NCI-H2227 (cell line): ENCODE measurements around the gene EXOC4.

Experiments
- DNase-seq: peaks from one replicate; lab custom pipeline; 2025; ENCODE audit not compliant: unreplicated experiment; lab: John Stamatoyannopoulos, UW

Gene EXOC4

GRCh38 chr7:133482599-133482998, 229.7 kb downstream of the EXOC4 start:
- no peak for DNase-seq

- no peak for DNase-seq
Measured at GRCh38 chr7:133484086-133484485, 231.2 kb downstream of the EXOC4 start.

DNA sequence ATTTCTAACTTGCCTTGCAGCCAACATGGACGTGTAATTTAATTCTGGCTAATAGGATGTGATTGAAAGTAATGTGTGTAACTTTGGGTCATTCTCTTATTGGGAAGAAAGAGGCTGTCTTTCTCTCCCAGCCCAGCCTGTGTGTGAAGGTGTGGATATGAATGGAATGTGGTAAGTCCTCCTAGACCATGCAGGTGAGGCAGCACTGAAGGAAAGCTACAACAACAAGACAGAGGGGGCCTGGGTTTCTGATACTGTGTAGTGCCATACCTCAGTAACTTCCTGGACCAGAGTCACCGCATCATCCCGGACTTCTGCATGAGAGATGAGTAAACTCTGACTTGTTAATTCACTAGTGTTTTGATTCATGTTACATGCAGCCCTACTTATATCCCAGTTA, 237.0 kb downstream of the EXOC4 start:
- no peak for DNase-seq

- DNase-seq: no peak
Measured at GRCh38 chr7:133491201-133491691, 238.4 kb downstream of the EXOC4 start.

DNA sequence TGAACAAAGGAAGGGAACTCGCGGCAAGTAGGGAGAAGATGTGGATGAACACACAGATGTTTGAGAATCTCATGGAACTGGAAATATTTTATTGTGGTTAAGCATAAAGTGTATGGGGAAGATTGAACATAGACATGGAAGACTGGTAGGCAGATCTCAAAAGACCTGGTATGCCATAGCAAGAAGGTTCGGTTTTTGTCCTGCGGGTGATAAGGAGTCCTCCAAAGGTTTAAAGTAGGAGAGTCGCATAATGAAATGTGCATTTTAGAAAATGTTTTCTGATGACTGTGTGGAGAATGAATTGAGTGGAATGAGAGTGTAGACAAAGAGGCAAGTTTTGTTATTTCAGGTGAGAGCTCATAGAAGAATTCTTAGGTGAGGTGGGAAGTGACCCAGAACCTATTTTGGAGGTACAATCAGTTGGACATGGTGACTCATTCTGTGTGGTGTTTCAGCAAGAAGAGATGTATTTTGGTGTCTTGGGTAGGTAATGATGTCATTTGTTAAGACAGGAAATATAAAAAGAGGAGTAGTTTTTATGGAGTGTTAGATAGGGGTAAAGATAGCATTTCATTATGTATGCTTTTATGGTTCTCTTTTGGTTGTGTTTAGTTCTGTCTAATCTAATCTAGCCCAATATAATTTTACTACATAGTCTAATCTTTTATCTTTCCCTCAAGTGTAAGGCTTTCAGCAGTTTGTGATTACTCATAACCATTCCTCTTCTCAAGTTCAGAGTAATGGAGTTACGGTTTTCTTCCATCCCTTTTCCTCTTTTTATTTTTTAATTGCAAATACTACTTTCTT, 239.2 kb downstream of the EXOC4 start:
- DNase-seq: no peak

DNA sequence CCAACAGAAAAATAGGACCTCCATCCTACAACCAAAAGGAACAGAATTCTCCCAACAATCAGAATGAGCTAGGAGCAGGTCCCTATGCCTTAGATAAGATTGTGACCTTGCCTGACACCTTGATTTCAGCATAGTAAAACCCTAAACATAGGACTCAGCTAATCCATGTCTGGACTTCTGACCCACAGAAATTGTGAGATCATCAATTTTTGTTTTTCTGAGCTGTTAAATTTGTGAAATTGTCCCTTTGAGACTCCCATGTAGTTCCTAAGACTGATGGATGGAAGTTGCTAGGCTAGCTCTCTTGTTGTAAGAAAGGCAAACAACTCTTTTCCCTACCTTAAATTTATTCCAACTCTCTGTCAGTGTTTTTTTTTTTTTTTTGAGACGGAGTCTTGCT, 244.2 kb downstream of the EXOC4 start:
- DNase-seq: no peak

GRCh38 chr7:133501771-133502170, 248.9 kb downstream of the EXOC4 start:
- no peak for DNase-seq

- no peak for DNase-seq
Measured at GRCh38 chr7:133502498-133502897, 249.6 kb downstream of the EXOC4 start.

GRCh38 chr7:133502972-133503371, 250.1 kb downstream of the EXOC4 start:
- no peak for DNase-seq

DNA sequence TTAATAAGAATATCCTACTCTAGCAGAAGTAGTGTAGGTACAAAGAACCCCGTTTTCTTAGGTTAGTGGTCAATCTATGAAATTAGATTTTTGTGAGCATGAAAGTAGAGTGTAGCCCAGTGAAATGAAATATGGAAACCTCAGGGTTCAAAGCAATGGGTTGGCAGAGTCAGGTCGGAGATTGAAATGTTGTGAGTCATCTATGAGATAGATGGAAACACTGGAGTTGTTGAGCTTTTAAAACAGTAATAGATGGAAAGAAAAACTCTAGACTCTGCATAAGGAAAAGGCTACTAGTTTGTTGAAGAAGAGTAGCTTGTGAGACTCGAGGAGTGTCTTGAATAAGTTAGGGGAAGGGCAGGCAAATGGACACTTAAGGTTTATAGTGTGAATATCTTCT, 251.9 kb downstream of the EXOC4 start:
- DNase-seq: no peak

GRCh38 chr7:133509822-133510221, 256.9 kb downstream of the EXOC4 start:
- no peak for DNase-seq

DNA sequence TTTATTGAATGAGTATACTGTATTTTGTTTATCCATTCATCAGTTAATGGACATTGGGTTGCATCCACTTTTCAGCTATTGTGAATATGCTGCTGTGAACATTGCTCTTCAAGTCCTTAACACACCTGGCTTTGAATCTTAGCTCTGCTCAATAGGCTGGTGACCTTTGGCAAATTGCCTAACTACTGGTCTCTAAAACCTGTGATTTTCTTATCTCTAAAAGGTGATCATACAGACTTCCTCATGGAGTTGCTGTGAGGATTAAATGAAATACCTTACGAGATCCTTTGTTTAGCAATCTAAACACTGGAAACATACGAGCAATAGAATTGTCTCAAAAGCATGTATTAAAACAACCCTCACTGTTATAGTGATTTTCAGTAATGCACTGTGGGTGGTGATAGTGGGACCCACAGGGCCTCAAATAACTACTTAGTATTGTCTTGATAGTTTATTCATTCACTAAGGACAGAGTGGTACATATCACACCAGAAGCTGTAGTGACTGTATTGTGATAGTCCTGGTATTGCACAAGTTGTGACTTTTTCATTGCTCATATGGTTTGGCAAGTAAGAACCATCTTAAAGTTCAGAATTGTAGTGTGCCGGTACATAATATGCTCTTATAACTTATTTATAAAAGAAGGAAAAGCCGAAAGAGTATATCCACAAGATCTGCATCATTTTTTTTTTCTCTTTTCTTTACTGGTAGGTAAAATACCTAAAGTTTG, 257.6 kb downstream of the EXOC4 start:
- peak; percentile 84 for DNase-seq

DNA sequence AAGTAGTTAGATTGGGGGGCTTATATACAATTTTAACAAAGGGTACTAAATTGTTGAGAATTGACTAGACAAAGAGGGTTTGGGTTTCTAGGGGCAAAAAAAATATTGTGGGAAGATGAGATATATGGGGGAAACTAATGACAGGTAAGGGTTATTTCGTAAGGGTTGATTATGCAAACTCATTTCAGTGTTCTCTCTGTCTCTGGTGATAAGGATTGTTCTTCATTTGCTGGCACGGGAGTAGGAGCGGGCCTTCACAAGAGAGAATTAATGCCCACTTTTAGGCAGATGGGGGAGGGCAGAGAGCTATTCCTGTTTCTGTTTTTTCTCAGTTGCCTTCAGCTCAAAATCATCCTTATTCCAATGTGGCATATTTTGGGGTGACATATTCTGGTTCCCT, 258.4 kb downstream of the EXOC4 start:
- no peak for DNase-seq

DNA sequence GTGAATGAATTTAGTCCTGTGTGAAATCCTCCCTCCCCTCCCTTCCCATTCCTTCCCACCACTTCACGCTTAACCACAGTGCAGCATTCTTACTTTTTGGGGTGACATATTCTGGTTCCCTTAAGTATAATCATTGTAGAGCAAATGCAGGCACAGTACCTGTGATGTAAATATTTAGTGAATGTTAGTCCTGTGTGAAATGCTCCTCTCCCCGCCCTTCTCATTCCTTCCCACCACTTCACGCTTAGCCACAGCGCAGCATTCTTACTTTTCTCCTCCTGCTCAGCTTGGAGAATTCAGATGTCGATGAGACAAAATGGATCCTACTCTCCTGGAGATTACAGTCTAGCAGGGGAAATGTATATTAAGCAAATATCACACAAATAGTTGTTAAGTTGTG, 258.8 kb downstream of the EXOC4 start:
- DNase-seq: no peak

- DNase-seq: no peak
Measured at GRCh38 chr7:133512560-133512959, 259.7 kb downstream of the EXOC4 start.

DNA sequence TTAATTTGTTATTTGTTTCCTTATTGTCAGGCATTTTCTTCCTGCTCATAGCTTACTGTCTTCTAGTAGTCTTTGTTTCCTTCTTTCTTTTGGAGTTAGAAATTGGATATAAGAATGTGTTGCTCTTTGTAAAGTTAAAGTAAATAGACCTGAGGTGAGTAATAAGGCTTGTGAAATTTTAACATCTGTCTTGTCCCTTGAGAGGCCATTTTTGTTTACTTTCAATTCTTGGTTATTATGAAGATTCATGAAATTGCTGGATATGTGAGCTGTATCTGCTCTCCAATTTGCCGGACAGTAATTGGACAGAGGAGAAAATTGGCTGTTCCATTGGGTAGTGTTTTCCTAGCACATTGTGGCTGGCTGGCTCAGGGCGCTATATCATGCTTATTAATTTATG, 260.7 kb downstream of the EXOC4 start:
- DNase-seq: no peak

DNA sequence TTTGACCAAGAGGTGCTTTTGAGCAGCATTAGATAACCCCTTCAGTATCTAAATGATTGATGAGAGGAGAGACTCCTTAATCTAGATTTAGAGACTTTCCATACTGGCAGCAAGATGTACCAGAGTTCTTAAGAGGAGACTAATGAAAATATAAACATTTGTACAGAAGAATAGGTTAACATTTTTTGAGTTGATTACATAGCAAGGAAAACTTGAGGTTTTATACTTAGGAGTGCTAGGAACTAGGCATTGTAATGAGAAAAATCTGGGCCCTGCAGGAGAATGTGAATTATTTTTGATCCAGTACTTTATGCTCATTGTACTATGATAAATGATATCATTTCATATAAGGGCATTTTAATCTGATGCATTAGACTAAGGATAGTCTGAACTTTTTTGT, 261.7 kb downstream of the EXOC4 start:
- DNase-seq: no peak

- DNase-seq: no peak
Measured at GRCh38 chr7:133517766-133518165, 264.9 kb downstream of the EXOC4 start.

DNA sequence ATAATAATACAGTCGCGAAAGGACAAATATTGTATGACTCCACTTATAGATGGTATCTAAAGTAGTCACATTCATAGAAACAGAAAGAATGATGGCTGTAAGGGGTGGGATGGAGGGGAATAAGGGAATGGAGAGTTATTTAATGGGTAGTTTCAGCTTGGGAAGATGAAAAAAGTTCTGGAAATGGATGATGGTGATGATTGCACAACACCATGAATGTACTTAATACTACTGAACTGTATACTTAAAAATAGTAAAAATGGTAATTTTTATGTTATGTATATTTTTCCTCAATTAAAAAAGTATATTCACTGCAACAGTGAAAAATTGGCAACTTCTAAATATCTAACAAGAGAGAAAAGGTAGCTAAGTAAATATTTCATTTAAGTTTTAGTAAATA, 265.8 kb downstream of the EXOC4 start:
- no peak for DNase-seq

DNA sequence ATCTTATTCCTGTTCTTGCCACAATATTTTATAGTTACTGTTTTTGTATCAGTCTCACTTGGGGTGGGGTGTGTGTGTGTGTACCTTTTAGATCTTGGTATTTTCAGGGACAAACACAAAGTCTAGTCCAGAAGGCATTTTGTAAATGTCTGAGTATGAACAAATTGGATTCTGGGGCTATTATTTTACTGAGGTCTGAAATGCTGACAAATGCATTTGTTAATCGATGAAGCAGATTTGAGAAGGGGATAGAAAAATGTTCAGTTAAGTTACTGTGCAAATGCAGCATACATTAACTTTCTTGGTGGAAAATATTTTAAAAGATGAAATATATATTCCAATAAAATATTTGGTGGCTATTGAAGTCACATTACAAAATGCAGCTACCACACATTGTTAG, 267.4 kb downstream of the EXOC4 start:
- DNase-seq: no peak

- no peak for DNase-seq
Measured at GRCh38 chr7:133522501-133522900, 269.6 kb downstream of the EXOC4 start.

- DNase-seq: no peak
Measured at GRCh38 chr7:133528796-133529195, 275.9 kb downstream of the EXOC4 start.
